PC-3 (cell line): ENCODE data around the gene CDC16. TPM values are rescaled to one million over a fixed set of nuclear protein-coding genes. Genes with fewer than 3 reads are reported as not detected.

ENCODE experiments used
- ATAC-seq: fragments of 200-7000 bp; cut with Tn5 transposase; 2 replicates; pipeline ENCODE4 v1.9.1; 2020; ENCODE audit warnings: mild to moderate bottlenecking, moderate library complexity
- BruUV-seq: library from RNA; stranded (reverse); fragments of 400-500 nt; replicated peaks from 2 replicates; lab custom pipeline; 2021; lab: Mats Ljungman, UMichigan
- CTCF ChIA-PET: fragments of 300-600 bp; sonication (Branson Sonifier 250); formaldehyde crosslinking; loops from one replicate; lab custom pipeline; 2022; ENCODE audit warnings: antibody characterized with exemption; lab: Charles Lee
- POLR2A ChIA-PET: fragments of 300-600 bp; sonication (Branson Sonifier 250); formaldehyde crosslinking; loops from one replicate; lab custom pipeline; 2022; ENCODE audit warnings: antibody characterized with exemption; ENCODE audit not compliant: unreplicated experiment; lab: Charles Lee
- DNase-seq: peaks from one replicate; pipeline ENCODE4 v3.0.0-alpha.2; 2015
- H2AFZ ChIP-seq: fragments of 300-600 bp; sonication (generic); 2 replicates; pipeline ENCODE4 v1.6.0; 2016; ENCODE audit warnings: antibody characterized with exemption, low read length
- H3F3A ChIP-seq: fragments of 300-600 bp; sonication (generic); one replicate; pipeline ENCODE4 v1.6.0; 2017; ENCODE audit warnings: antibody characterized with exemption, low read length, control low read depth, mild to moderate bottlenecking; ENCODE audit not compliant: unreplicated experiment
- H3K27ac ChIP-seq: fragments of 300-600 bp; sonication (generic); 2 replicates; pipeline ENCODE4 v1.5.1; 2016; ENCODE audit warnings: mild to moderate bottlenecking, low read length
- H3K27me3 ChIP-seq: fragments of 300-600 bp; sonication (generic); 2 replicates; pipeline ENCODE4 v1.6.1; 2016; ENCODE audit warnings: low read length, mixed read lengths
- H3K36me3 ChIP-seq: fragments of 300-600 bp; sonication (generic); 2 replicates; pipeline ENCODE4 v1.6.1; 2016; ENCODE audit warnings: low read depth, mixed run types, low read length, mixed read lengths
- H3K4me1 ChIP-seq: fragments of 300-600 bp; sonication (generic); 2 replicates; pipeline ENCODE4 v1.5.1; 2016; ENCODE audit warnings: low read length; ENCODE audit not compliant: insufficient read depth
- H3K4me2 ChIP-seq: fragments of 300-600 bp; sonication (generic); 2 replicates; pipeline ENCODE4 v1.6.0; 2016; ENCODE audit warnings: low read length
- H3K4me3 ChIP-seq: fragments of 300-600 bp; sonication (generic); 2 replicates; pipeline ENCODE4 v1.5.1; 2016; ENCODE audit warnings: mild to moderate bottlenecking, low read length, mixed read lengths
- H3K79me2 ChIP-seq: fragments of 300-600 bp; sonication (generic); 2 replicates; pipeline ENCODE4 v1.6.1; 2017; ENCODE audit warnings: low read length, mixed read lengths
- H3K9ac ChIP-seq: fragments of 300-600 bp; sonication (generic); 2 replicates; pipeline ENCODE4 v1.6.0; 2016; ENCODE audit warnings: mild to moderate bottlenecking, low read length
- H3K9me2 ChIP-seq: fragments of 300-600 bp; sonication (generic); replicated peaks from 2 replicates; pipeline ENCODE4 v1.6.1; 2016; ENCODE audit warnings: mixed run types, low read length, mixed read lengths
- H3K9me3 ChIP-seq: fragments of 300-600 bp; sonication (generic); 2 replicates; pipeline ENCODE4 v1.6.1; 2016; ENCODE audit warnings: low read length, mixed read lengths
- H4K20me1 ChIP-seq: fragments of 300-600 bp; sonication (generic); 2 replicates; pipeline ENCODE4 v1.6.1; 2016; ENCODE audit warnings: low read length, mixed read lengths
- EZH2 ChIP-seq: fragments of 300-600 bp; sonication (generic); IDR thresholded peaks from one replicate; pipeline ENCODE4 v1.6.1; 2017; ENCODE audit warnings: antibody characterized with exemption, mild to moderate bottlenecking, low read length; ENCODE audit not compliant: unreplicated experiment
- EZH2phosphoT487 ChIP-seq: fragments of 300-600 bp; sonication (generic); IDR thresholded peaks from 2 replicates; pipeline ENCODE4 v1.6.1; 2018; ENCODE audit warnings: mild to moderate bottlenecking, antibody characterized with exemption, low read length, borderline replicate concordance
- intact Hi-C: fragments of 100-400 bp; cut with micrococcal nuclease; formaldehyde crosslinking; loops from 2 replicates; pipeline ENCODE4 v1.9.0; 2023
- total RNA-seq: library from RNA; depleted of rRNA; stranded (reverse); fragments of >200 nt; gene quantifications from 2 replicates; pipeline ENCODE4 v1.2.3, GENCODE V29; 2014
- TF ChIP-seq, protein P1 (sequence below): fragments of 300-600 bp; sonication (generic); conservative IDR thresholded peaks from 2 replicates; pipeline ENCODE4 v1.5.1; 2017; ENCODE audit warnings: antibody characterized with exemption, low read depth, mild to moderate bottlenecking, low read length

CDC16 gene
- total RNA-seq, 1 experiment from 2014 or later = 16.0 TPM

DNA sequence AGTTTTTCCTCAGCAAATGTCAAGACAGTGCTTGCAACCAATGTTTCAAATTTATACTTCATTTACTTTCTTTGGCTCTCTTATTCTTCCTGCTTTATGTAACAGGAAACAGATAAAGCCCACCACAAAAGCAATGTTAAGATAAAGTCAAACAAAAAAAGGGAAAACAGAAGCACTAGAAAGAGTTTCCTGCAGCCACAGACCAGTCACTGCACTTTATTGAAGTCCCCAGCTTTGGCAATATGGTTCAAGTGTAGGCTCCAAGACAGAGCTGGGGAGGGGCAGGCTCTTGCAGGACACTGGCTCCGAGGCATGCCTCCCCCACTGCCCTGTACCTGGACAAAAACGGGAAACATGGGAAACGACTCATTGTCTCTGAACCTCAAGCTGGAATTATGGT lies 15.3 kb upstream of the CDC16 start:
- H3K36me3 ChIP-seq = no peaks in the 10 kb centered on the region
- no peak overlapping the region for H3K4me2 ChIP-seq
- peaks cover 4% of the 10 kb centered on the region; the same call in 1 of the 2 replicates for H3K4me1 ChIP-seq
- no peaks in the 10 kb centered on the region for H3K9me2 ChIP-seq
- TF ChIP-seq, protein P1, sequence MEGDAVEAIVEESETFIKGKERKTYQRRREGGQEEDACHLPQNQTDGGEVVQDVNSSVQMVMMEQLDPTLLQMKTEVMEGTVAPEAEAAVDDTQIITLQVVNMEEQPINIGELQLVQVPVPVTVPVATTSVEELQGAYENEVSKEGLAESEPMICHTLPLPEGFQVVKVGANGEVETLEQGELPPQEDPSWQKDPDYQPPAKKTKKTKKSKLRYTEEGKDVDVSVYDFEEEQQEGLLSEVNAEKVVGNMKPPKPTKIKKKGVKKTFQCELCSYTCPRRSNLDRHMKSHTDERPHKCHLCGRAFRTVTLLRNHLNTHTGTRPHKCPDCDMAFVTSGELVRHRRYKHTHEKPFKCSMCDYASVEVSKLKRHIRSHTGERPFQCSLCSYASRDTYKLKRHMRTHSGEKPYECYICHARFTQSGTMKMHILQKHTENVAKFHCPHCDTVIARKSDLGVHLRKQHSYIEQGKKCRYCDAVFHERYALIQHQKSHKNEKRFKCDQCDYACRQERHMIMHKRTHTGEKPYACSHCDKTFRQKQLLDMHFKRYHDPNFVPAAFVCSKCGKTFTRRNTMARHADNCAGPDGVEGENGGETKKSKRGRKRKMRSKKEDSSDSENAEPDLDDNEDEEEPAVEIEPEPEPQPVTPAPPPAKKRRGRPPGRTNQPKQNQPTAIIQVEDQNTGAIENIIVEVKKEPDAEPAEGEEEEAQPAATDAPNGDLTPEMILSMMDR = no peak
- TF ChIP-seq EZH2 (no peak), EZH2phosphoT487 (no peak)
- DNase-seq = no peak
- no peak for ATAC-seq
- no peaks in the 10 kb centered on the region for H4K20me1 ChIP-seq
- H2AFZ ChIP-seq = no peak overlapping the region
- BruUV-seq = no TSS peak
- intact Hi-C loops = no loop called here
- no peak overlapping the region for H3K27ac ChIP-seq
- CTCF ChIA-PET = no interaction called here
- no peaks in the 10 kb centered on the region for H3K27me3 ChIP-seq
- no peaks in the 10 kb centered on the region for H3K9me3 ChIP-seq
- no peak overlapping the region for H3K9ac ChIP-seq
- H3K4me3 ChIP-seq = no peak overlapping the region
- POLR2A ChIA-PET = no interaction called here
- no peaks in the 10 kb centered on the region for H3K79me2 ChIP-seq
- no peaks in the 10 kb centered on the region for H3F3A ChIP-seq

DNA sequence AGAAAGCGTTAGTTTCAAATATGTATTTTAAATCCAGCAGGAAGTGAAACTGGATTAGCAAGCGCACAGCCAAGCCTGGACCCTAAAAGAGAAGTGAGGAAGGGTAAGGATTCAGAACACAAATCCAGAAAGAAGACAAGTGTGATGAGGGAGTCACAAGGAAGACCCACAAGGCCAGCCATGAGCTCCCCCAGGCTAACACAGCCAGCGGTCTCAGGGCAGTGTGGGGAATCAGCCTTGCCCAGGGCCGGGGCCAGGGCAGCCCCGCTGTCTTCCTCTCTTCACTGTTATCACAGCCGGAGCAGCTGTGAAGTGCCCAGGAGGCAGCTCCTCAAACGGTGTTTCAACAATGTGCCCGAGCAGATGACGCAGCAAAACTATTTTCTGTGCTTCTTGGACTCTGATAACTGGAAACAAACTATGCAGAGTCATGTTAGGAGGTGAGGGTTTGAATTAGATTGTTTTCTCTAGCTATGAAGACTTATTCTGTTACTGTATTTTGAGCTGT lies 12.2 kb upstream of the CDC16 start:
- no peaks in the 10 kb centered on the region for H3K79me2 ChIP-seq
- DNase-seq (no peak), ATAC-seq (no peak)
- H3K9me3 ChIP-seq = no peaks in the 10 kb centered on the region
- POLR2A ChIA-PET = interaction anchor here (0.6 kb wide), 1 partner anchor 1041 kb away, joined by 3 read pairs; no protein-coding TSS in a partner anchor
- H3K4me1 ChIP-seq = peaks cover 4% of the 10 kb centered on the region; the same call in 1 of the 2 replicates
- no peaks in the 10 kb centered on the region for H3K27me3 ChIP-seq
- H4K20me1 ChIP-seq = no peaks in the 10 kb centered on the region
- no peak overlapping the region for H3K9ac ChIP-seq
- intact Hi-C loops = loop anchor here (5.0 kb wide), 1 partner anchor 70 kb away; no protein-coding TSS in a partner anchor
- CTCF ChIA-PET = no interaction called here
- no peaks in the 10 kb centered on the region; the same call in 1 of the 2 replicates for H3K36me3 ChIP-seq
- no TSS peak for BruUV-seq
- TF ChIP-seq, protein P1 = no peak
- TF ChIP-seq EZH2 (no peak), EZH2phosphoT487 (no peak)
- no peak overlapping the region for H3K4me3 ChIP-seq
- H2AFZ ChIP-seq = no peak overlapping the region
- no peaks in the 10 kb centered on the region for H3F3A ChIP-seq
- H3K9me2 ChIP-seq = no peaks in the 10 kb centered on the region
- H3K4me2 ChIP-seq = no peak overlapping the region
- H3K27ac ChIP-seq = no peak overlapping the region

DNA sequence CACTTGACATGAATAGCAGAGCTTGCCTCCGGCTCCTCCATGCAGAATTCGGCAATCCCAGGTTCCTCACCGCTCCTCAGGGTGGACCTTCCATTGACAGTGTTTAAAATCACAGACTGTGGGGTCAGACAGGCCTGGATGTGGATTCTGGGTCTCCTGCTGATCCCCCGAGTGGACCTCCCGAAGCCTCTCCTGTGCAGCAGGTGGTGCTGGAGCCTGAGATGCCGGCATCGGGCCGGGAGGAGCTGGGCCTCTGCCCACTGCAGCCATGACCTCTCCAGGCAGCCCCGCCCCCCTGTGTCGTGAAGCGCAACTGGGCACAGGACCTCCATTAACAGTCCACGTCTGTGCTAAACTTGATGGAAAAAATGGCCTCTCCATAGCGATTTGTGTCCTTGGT lies 10.5 kb upstream of the CDC16 start:
- ChIA-PET CTCF (no interaction called here), POLR2A (no interaction called here)
- ATAC-seq = no peak
- Histone ChIP-seq H3K79me2 (no peaks in the 10 kb centered on the region), H3K4me1 (peaks cover 4% of the 10 kb centered on the region; the same call in 1 of the 2 replicates), H3K36me3 (no peaks in the 10 kb centered on the region; the same call in 1 of the 2 replicates), H3K9me3 (no peaks in the 10 kb centered on the region), H3K9ac (no peak overlapping the region), H3K27ac (no peak overlapping the region), H3K4me3 (no peak overlapping the region), H3F3A (no peaks in the 10 kb centered on the region), H4K20me1 (no peaks in the 10 kb centered on the region), H3K27me3 (no peaks in the 10 kb centered on the region), H3K4me2 (no peak overlapping the region), H2AFZ (no peak overlapping the region), H3K9me2 (no peaks in the 10 kb centered on the region)
- BruUV-seq = no TSS peak
- intact Hi-C loops = loop anchor here (5.0 kb wide), 1 partner anchor 72 kb away; no protein-coding TSS in a partner anchor
- TF ChIP-seq EZH2phosphoT487 (no peak), EZH2 (no peak)
- TF ChIP-seq, protein P1 = no peak
- no peak for DNase-seq
